Hematopoietic multipotent progenitor cell treated with erythropoietin and hydrocortisone succinate and interleukin-3 and kit ligand, for 4 days (in vitro differentiated cells): ENCODE measurements around the gene COL7A1.

Experiments
- DNase-seq: peaks from one replicate; pipeline ENCODE4 v3.0.0-alpha.2; 2015

COL7A1 gene

GRCh38 chr3:48587686-48588085 is 7.4 kb downstream of the COL7A1 start:
- DNase-seq: no peak

DNA sequence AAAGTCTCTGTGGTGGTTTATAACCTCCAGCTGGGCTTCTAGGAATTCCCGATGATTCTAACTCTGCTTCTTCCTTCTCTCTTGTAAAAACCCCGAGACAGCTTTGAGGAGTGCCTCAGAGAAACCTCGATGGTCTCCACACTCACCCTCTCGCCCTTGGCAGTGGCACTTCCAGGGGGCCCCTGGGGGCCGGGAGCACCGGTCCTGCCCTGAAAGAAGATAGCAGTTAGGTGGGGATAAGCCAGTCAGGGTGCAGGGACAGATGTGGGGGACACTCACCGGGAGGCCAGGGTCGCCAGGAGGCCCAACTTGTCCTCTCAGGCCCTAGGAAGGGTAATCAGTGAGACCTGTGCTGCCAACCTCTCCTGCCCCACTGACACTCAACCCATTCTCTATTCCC is 9.7 kb downstream of the COL7A1 start:
- DNase-seq: no peak

DNA sequence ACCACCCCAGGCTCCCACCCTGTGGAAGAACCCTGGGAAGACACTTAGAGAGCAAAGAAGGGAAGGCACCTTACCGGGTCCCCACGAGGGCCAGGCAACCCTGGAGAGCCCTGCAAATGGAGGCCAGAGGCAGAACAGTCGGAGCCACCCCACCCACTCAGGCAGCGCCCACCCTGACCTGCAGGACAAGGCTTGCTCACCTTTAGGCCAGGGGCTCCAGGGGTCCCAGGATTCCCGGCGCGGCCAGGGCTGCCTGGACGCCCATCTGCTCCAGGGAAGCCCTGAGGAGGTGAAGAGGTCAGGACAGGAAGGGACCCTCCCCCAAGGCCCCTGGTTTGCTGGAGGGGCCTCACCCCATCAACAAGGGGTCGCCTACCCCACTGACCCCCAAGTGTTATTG is 10.3 kb downstream of the COL7A1 start:
- no peak for DNase-seq

GRCh38 chr3:48581621-48582481 is 13.3 kb downstream of the COL7A1 start:
- DNase-seq: no peak

- no peak for DNase-seq
These were observed 18.5 kb downstream of the COL7A1 start for GRCh38 chr3:48576647-48577046.

DNA sequence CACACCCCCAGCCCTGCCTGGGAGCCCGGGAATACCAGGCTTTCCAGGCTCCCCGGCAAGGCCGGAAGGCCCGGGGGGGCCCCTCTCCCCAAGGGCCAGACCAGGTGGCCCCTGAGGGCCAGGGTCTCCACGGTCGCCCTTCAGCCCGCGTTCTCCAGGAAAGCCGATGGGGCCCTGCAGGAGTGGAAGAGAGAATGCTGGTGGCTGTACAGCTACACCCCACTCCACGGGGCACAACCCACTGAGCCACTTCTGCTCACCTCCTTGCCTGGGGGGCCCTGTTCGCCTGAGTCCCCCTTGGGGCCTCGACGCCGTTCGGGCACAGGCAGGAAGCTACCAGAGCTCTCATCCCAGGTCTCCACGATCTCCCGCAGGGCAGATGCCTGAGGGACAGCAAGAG is 19.8 kb downstream of the COL7A1 start:
- no peak for DNase-seq

GRCh38 chr3:48573973-48574585 is 21.1 kb downstream of the COL7A1 start:
- DNase-seq: no peak

DNA sequence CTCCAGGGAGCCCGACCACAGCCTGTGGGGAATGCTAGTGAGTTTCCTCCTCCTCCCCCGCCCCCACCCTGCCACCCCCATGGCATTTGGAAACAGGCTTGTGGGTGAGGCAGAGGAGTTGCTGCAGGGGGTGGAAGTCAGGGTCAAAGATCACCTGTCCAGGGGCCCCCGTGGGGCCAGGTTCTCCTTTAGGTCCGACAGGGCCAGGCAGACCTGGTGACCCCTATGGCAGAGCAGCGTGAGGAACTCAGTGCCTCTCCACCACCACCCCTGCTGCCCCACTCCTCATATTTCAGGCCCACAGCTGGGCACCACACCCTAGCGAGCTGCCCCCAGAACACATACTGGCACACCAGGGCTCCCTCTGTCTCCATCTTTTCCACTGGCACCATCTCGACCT is 22.6 kb downstream of the COL7A1 start:
- no peak for DNase-seq

GRCh38 chr3:48571938-48572337 is 23.2 kb downstream of the COL7A1 start:
- DNase-seq: no peak

GRCh38 chr3:48569808-48570450 is 25.2 kb downstream of the COL7A1 start:
- no peak for DNase-seq

GRCh38 chr3:48569400-48569799 is 25.7 kb downstream of the COL7A1 start:
- DNase-seq: no peak

DNA sequence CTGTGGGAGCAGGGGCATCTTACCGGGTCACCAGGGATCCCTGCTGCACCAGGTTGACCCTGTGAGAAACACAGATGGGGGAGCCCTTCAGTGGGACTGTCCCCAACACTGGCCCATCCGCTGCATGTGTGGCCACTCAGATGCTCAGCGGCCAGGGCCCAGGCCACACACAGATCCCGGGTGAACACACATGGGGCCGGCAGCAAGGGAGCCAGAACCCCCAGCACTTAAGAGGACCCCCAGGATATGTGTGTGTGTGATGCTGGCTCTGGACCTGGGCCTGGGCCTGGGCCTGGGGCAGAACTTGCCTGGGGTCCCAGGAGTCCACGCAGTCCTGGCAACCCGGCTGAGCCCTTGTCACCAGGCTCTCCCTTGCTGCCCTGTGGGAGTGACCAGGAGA is 26.7 kb downstream of the COL7A1 start:
- no peak for DNase-seq

DNA sequence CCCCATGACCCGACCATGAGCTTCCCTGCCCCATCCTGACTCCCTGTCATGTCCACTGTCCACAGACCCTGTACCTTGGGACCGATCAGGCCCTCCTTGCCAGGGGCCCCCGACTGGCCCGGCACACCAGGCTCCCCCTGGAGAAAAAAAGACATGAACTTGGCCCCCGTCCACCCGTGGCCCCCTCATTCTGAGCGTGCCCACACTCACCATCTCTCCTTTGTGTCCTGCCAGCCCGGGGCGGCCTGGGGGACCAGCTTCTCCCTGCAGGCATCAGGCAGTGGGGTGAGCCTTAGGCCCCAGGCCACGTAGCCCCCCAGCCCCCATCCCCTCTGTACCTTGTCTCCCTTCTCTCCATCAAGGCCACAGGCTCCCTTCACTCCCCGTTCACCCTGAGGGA is 27.6 kb downstream of the COL7A1 start:
- DNase-seq: no peak

DNA sequence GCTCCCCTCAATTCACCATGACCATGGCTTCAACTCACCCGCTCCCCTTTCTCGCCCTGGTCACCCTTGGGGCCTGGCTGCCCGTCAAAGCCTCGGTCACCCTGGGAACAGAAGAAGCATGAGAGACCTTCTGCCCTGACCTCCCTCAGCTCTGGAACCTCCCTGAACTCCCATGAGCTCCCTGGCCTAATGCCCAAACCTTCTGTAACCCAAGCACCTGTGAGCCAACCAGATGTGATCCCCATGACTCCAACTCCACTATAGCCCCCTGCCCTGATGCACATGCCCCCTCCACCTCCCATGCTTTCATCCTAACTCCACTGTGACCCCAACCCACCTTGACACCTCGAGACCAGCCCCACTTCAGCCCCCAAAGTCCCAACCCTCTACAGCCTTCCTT is 28.0 kb downstream of the COL7A1 start:
- no peak for DNase-seq

DNA sequence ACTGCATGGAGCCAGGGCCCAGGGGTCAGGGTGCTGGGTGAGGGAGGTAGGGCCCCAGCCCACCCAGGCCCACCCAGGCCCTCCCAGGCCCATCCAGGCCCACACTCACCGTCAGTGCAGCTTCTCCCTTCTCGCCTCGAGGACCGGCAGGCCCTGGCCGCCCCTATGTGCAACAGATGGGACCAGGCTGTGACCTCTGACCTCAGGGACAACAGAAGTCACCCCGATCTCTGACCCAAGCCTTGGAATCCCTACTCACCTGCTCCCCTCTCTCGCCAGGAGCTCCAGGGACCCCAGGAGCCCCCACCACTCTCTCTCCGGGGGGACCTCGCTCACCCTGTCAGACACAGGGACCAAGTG is 28.7 kb downstream of the COL7A1 start:
- no peak for DNase-seq

DNA sequence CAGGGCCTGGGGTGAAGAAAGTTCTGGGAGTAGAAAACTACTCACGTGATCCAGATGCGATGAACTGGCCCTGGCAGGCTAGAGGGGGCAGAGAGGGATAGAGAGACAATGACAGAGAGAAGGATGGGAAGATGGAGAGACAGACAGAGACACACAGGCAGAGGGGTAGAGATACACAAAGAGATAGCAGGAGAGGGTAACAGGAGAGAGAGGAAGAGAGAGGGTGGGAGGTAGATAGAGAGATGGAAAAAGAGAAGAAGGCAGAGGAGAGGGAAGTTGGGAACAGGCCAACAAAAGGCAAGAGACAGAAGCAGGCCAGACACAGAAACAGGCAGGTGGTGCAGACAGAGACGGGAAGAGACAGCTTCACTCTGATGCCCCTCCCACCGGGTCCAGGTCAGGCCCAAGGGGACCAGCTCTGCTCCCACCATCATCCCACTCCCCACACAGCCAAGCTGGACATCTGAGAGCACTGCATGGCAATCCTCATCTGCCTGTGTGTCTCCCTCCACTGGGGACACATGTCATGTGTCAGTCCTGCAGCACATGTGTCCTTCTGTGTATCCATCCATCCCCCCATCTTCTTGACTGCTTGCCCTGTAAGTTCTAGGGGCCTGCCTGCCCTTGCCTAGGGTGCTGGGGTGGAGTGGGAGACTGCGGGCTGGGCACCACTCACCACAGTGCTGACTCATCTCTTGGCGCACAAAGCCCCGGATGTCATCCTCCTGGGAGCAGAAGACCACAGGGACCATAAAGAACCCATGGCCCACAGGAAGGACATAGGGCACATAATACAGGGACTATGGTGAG is 29.3 kb downstream of the COL7A1 start:
- DNase-seq: peak; percentile 65

- no peak for DNase-seq
These were observed 29.9 kb downstream of the COL7A1 start for GRCh38 chr3:48565186-48565585.

- DNase-seq: no peak
These were observed 30.5 kb downstream of the COL7A1 start for GRCh38 chr3:48564667-48565066.

DNA sequence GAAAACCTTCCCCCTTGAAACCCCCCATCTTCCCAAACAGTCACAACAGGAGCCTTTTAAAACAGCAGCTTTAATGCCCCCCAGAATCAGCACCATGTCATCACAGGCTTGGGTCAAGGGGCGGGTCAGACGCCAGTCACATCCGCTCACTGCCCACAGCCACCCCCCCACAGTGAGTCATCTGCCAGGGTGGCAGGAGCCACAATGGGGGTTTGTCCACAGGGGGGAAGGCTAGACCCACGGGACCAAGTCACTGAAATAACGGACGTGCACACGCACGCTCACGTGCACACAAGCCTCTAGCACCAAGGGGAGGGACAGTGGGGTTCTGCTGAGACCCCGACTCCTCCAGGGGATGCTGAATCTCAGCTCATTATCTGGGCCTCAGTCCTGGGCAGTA is 31.1 kb downstream of the COL7A1 start:
- peak; percentile 87 for DNase-seq

DNA sequence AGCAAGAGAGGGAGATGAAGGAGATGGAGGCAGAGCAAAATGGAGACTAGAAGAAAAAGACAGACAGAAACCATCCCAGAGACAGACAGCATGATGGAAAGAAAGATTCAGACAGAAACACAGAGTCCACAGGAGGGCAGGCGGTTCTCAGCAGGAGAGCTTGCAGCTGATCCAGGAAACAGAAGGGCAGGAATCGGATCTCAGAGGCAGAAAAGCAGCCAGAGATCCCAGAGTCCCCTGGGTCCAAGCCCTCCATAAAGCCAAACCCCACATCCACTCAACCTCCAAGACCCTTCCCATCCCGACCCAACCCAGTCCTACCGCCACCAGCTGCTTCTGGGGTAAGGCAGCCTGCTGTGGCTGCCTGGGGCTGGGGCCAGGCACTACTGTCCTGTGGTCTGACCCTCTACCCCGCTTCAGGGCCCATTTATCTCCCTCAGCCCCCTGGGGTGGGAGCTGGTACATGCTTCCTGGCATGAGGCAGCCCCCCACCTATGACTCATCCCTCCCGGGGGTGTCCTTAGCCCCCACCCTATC is 31.7 kb downstream of the COL7A1 start, which contains the start of gene UCN2:
UCN2 (minus strand) TSS at position 400 of the 537 bp plus-strand sequence. CDS start 657 bp downstream, outside the sequence.
- DNase-seq: peak; percentile 10

- no peak for DNase-seq
These were observed 32.6 kb downstream of the COL7A1 start for GRCh38 chr3:48562367-48563095.
